ENCODE measurements around the gene STX18.
A peak's percentile ranks its signal among the peaks of the same experiment; 100 is the strongest.
"Not testable (repeated sequence)": the region's sequence is repeated elsewhere in the genome, so short reads cannot be mapped to it uniquely, and the experiment has no call there.

STX18 gene
- 41.7 to 108 (median 67.5) reads per million in 18 experiments for total RNA-seq

GRCh38 chr4:4541661-4542570 is at the start of gene STX18:
Gene STX18 (minus strand): TSS chr4:4542048. CDS start chr4:4541964, 84 bp downstream.
- DNase-seq, result peak; percentile 77 to 86

GRCh38 chr4:4591071-4591470 is 49.2 kb upstream of the STX18 start:
- peak in 1 of 2 donors; percentile 5 for DNase-seq

GRCh38 chr4:4590546-4590945 is 48.7 kb upstream of the STX18 start:
- no peak for DNase-seq

- peak; percentile 10 to 32 for DNase-seq
Observed at GRCh38 chr4:4585012-4585670, 43.3 kb upstream of the STX18 start.

GRCh38 chr4:4583606-4584005 is 41.8 kb upstream of the STX18 start:
- no peak for DNase-seq

GRCh38 chr4:4582653-4583052 is 40.8 kb upstream of the STX18 start:
- no peak for DNase-seq

- DNase-seq, result no peak
Observed at GRCh38 chr4:4580494-4580893, 38.6 kb upstream of the STX18 start.

GRCh38 chr4:4578981-4579380 is 37.1 kb upstream of the STX18 start:
- DNase-seq, result no peak

GRCh38 chr4:4577359-4577875 is 35.6 kb upstream of the STX18 start:
- DNase-seq, result no peak

- DNase-seq, result peak; percentile 36 to 62
Observed at GRCh38 chr4:4575284-4576211, 33.7 kb upstream of the STX18 start.

GRCh38 chr4:4574792-4575191 is 32.9 kb upstream of the STX18 start:
- peak; percentile 30 to 49 for DNase-seq

GRCh38 chr4:4574052-4574451 is 32.2 kb upstream of the STX18 start:
- no peak for DNase-seq

GRCh38 chr4:4572821-4573220 is 31.0 kb upstream of the STX18 start:
- no peak for DNase-seq

GRCh38 chr4:4569861-4570260 is 28.0 kb upstream of the STX18 start:
- DNase-seq, result not testable (repeated sequence)

GRCh38 chr4:4568806-4569427 is 27.1 kb upstream of the STX18 start:
- no peak for DNase-seq

- not testable (repeated sequence) for DNase-seq
Observed at GRCh38 chr4:4566359-4566758, 24.5 kb upstream of the STX18 start.

GRCh38 chr4:4564522-4564921 is 22.7 kb upstream of the STX18 start:
- DNase-seq, result no peak

- no peak for DNase-seq
Observed at GRCh38 chr4:4560642-4561041, 18.8 kb upstream of the STX18 start.

GRCh38 chr4:4560136-4560535 is 18.3 kb upstream of the STX18 start:
- no peak for DNase-seq

GRCh38 chr4:4559596-4559995 is 17.7 kb upstream of the STX18 start:
- DNase-seq, result no peak

GRCh38 chr4:4558881-4559280 is 17.0 kb upstream of the STX18 start:
- no peak for DNase-seq

GRCh38 chr4:4555916-4556315 is 14.1 kb upstream of the STX18 start:
- DNase-seq, result no peak
